Stomach (tissue), 4 donors: ENCODE data around the gene DDIAS.

Experiments used
- CTCF ChIP-seq, 7 experiments: fragments of 450-650 bp in 4 of 7; fragments of 200-600 bp in 3 of 7; sonication (generic) in 3 of 7; IDR thresholded peaks; one replicate each; pipeline ENCODE4 v1.5.1; 2016 to 2019; ENCODE audit warnings: antibody characterized with exemption in 7 of 7, control low read depth in 2 of 7, mild to moderate bottlenecking in 1 of 7
- EP300 ChIP-seq: sonication (generic); formaldehyde crosslinking; IDR thresholded peaks from one replicate; pipeline ENCODE4 v1.6.1; 2017; ENCODE audit warnings: antibody characterized with exemption
- POLR2A ChIP-seq, 4 donors: fragments of 450-650 bp; IDR thresholded peaks; one replicate each; pipeline ENCODE4 v1.6.1; 2016; ENCODE audit warnings: antibody characterized with exemption in 4 of 4, control low read depth in 2 of 4, mild to moderate bottlenecking in 1 of 4, moderate library complexity in 1 of 4
- POLR2AphosphoS5 ChIP-seq, 3 donors: sonication (generic); formaldehyde crosslinking; IDR thresholded peaks; one replicate each; pipeline ENCODE4 v1.6.1; 2016; ENCODE audit warnings: antibody characterized with exemption in 3 of 3

GRCh38 chr11:82975882-82976281 is 74.3 kb downstream of the DDIAS start:
- TF ChIP-seq POLR2A (IDR thresholded peaks at IDR 0.05) (no peak), CTCF (IDR thresholded peaks at IDR 0.05) (no peak), EP300 (no peak), POLR2AphosphoS5 (IDR thresholded peaks at IDR 0.05) (no peak)
